ENCODE results near the gene OLIG1.

Gene OLIG1

GRCh38 chr21:33063375-33063883, 6.5 kb upstream of the OLIG1 start:
- DNase-seq (ENCODE audit: low read depth in 2 of 2), result no peak

GRCh38 chr21:33063907-33064622, 5.9 kb upstream of the OLIG1 start:
- DNase-seq (ENCODE audit: low read depth in 2 of 2), result no peak

DNA sequence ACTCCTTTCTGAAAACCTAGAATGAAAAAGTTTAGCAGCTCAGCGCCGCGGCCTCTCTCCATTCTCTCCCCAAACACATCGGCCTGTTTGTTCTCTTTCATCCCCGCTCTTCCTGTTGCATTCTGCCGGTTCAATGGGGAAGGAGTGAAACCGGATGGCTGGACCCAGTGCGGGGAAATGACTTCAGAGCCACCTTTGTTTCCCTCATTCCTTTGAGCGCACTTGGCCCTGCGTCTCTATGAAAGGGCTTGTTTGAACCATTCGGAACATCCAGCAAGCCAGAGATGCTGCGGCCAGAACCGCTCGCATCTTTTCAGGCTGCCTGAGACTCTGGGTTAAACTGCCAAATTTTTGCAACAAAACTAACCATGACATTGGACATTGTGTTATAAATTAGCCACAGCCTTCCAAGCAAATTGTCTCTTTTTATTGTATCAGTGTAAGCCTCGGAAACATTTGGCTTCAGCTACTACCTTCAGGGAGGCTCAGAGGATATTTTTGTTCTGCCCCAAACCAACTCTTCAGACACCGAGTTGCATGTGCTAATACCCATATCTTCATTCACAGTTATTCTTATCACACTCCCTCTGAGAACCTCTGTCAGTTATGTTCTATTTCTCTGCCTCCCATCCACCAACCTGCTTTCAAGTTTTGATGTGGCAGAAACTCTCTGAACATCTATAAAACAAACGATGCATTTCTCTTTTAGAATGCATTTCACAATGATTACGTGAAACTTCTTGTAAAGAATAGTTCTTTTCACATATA, 5.1 kb upstream of the OLIG1 start:
- no peak for DNase-seq (ENCODE audit: low read depth in 2 of 2)

GRCh38 chr21:33067043-33067442, 2.9 kb upstream of the OLIG1 start:
- DNase-seq (ENCODE audit: low read depth in 2 of 2), result no peak

DNA sequence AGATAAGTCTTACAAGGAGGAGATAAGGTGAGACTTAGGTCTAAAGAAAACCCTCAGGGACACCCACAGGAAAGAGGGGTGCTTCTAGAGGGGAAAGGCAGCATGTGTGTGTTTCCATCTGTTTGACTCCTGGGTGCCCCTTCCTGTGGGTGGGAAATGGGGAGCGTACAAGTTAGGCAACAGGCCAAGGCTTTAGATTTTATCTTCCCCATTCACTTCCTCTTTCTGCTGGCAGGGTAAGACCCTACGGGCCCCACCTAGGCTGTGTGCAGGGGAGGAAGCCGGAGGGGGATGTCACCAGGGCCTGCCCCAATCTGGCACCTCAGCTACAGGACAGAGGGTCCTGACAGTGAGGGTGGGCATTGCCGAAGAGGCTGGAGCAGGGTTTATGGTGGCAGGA, 2.5 kb upstream of the OLIG1 start:
- DNase-seq (ENCODE audit: low read depth in 2 of 2), result no peak

DNA sequence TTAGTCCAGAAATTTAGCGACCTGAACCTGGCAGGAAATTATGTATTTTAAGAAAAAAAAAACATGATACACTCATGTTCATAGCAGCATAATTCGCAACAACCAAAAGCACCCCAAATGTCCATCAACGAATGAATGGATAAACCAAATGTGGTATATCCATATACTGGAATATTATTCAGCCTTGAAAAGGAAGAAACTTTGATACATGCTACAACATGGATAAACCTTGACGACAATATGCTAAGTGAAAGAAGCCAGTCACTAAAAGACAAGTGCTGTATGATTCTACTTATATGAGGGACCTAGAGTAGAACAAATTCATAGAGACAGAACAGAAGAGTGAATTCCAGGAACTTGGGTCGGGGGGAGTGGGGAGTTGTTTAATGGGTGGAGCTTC, 698 bp upstream of the OLIG1 start:
- DNase-seq (ENCODE audit: low read depth in 2 of 2), result no peak

DNA sequence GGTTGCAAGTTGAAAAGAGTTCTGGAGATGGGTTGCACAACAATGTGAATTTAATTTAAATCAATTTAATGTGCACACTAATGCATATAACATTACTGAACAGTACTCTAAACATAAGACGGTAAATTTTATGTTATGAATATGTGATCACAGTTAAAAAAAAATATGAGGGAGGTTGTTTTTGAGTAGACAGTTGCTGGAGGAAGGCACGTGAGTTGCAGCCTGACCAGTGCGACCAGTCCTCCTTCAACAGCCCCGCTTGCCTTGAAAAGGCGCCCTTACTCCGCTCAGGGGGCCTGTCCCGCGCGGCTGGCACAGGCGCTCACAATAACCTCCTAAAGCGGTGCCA, 322 bp upstream of the OLIG1 start:
- DNase-seq (ENCODE audit: low read depth in 2 of 2), result no peak

- no peak for DNase-seq (ENCODE audit: low read depth in 2 of 2)
Measured at GRCh38 chr21:33070744-33070997, 730 bp downstream of the OLIG1 start.

DNA sequence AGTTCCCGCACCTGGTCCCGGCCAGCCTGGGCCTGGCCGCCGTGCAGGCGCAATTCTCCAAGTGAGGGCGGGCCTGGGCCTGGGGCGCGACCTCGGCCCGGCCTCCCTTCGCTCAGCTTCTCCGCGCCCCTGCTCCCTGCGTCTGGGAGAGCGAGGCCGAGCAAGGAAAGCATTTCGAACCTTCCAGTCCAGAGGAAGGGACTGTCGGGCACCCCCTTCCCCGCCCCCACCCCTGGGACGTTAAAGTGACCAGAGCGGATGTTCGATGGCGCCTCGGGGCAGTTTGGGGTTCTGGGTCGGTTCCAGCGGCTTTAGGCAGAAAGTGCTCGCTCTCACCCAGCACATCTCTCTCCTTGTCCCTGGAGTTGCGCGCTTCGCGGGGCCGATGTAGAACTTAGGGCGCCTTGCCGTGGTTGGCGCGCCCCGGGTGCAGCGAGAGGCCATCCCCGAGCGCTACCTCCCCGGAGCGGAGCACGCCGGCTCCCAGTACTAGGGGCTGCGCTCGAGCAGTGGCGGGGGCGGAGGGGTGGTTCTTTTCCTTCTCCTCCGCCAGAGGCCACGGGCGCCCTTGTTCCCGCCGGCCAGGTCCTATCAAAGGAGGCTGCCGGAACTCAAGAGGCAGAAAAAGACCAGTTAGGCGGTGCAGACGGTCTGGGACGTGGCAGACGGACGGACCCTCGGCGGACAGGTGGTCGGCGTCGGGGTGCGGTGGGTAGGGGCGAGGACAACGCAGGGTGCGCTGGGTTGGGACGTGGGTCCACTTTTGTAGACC, 1.2 kb downstream of the OLIG1 start:
- DNase-seq (ENCODE audit: low read depth in 2 of 2), result no peak

DNA sequence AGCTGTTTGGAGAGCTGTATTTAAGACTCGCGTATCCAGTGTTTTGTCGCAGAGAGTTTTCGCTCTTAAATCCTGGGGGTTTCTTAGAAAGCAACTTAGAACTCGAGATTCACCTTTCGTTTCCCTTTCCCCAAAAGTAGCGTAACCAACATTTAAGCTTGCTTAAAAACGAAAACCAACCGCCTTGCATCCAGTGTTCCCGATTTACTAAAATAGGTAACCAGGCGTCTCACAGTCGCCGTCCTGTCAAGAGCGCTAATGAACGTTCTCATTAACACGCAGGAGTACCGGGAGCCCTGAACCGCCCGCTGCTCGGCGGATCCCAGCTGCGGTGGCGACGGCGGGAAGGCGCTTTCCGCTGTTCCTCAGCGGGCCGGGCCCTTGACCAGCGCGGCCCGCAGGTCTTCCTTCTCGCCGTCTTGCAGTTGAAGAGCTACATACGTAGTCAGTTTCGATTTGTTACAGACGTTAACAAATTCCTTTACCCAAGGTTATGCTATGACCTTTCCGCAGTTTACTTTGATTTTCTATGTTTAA, 1.9 kb downstream of the OLIG1 start:
- no peak for DNase-seq (ENCODE audit: low read depth in 2 of 2)

GRCh38 chr21:33073636-33074035, 3.7 kb downstream of the OLIG1 start:
- no peak for DNase-seq (ENCODE audit: low read depth in 2 of 2)

- no peak for DNase-seq (ENCODE audit: low read depth in 2 of 2)
Measured at GRCh38 chr21:33075128-33075527, 5.2 kb downstream of the OLIG1 start.

- DNase-seq (ENCODE audit: low read depth in 2 of 2), result no peak
Measured at GRCh38 chr21:33075596-33076195, 5.8 kb downstream of the OLIG1 start.

DNA sequence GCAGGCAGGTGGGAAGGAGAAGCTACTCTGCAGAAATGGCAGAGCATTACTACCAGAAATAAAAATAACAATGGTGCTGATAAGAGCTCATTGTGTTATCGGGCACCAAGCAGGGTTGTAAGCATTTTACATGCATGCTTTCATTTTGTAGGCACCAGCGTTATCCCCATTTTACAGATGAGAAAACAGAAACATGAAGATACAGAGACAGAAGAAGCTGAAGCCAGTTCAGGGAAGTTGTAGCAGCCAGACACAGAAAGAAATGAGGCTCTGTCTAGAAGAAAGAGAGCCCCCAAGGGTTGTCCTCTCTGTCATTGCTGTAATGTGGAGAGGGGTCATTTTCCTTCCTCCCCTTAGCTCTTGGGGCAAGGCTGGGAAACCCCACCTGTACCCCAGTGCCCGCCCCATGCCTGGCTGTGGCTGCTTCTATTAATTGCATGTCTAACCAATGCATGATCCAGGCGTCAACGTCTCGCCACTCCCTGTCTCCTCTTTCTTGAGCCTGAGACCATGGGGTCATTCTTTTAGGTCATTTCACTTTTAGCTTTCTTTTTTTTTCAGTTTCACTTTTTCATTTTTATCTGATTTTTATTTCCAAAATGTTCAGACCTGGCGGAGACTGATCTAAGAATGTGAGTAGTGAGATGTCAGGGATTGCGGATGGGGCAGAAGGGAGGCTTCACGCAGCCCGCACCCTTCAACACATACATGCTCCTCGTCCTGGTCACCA, 6.8 kb downstream of the OLIG1 start:
- no peak for DNase-seq (ENCODE audit: low read depth in 2 of 2)

DNA sequence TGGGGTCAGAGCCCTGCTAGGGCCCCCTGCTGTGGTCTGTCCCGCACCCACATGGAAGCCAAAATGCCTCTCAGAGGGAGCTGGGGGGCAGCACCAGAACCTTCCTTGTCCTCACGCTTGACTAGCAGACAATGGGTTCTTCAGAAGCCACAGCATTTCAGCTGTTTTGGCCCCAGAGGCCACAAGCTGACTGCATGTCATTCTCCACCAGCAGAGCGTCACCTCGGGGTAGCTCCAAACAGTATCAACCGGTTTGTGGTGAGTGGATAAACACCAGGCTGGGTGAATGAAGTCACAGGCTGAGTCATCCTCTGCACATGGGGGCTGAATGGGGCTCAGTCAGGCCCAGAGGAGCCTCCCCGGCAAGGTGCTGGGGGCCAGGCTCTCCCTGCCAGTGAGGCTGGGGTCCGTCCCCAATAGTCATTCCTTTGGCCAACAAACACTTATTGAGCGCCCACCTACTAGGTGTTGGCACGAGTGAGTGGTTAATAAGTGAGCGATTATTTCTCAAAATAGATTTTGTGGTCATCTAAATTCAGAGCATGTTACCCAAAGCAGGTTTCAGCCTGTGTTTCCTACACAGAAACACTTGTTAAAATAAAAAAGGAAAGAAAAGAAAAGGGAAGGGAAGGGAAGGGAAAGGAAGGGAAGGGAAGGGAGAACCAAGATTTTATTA, 9.1 kb downstream of the OLIG1 start:
- peak; percentile 29 to 42 for DNase-seq (ENCODE audit: low read depth in 2 of 2)

DNA sequence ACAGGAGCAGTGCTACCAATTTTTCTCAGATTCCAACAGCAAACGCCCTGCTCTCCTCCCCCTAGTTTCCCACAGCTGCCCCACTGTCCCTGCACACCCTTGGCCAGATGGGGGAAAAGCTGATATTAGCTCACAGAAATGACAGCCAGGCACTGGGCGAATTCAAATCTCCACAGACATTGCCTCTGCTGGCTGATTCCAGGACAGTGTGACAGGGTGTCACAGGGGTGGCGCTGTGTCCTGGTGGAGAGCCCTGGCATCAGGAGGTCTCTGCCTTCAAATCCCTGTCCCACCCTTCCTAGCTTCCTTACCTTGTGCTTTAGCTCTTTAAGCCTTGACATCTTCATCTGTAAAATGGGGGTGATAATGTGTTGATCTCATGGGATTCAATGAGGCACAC, 10.4 kb downstream of the OLIG1 start:
- DNase-seq (ENCODE audit: low read depth in 2 of 2), result no peak

DNA sequence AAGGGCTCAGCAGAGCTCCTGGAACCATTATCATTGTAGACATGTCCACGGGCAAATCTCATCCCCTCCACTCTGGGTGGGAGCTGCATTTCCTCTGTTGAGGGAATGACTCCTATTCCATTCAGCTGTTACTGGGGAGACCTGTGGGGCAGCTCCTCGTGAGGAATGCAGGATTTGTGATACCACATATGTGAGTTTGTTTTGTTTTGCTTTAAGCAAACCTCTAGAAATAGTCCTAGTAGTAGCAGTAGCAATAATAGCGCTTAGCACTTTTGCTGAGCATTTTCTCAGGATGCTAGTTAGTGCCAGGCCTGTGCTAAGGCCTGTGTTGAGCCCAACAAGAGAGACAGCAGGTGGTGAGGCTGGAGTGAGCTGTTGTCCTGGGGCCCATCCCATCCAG, 10.8 kb downstream of the OLIG1 start:
- no peak for DNase-seq (ENCODE audit: low read depth in 2 of 2)

DNA sequence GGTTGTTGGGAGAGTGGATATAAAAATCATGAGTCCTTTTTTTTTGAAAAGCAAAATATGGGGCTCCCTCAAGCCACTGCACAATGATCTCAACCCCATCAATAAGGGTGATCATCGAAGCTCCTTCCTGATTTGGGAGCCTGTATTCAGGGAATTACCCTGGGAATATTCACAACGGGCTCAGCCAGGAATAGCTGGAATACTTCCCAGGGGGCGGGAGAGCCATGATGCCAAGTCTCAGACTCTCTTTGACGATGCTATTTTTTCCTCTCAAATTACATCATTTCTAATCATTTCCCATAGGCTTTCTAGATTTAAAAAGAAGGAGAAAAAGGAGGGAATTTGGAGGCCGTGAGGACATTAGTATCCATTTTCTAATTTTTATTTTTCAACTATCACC, 18.4 kb downstream of the OLIG1 start:
- no peak for DNase-seq (ENCODE audit: low read depth in 2 of 2)

GRCh38 chr21:33089395-33090119, 19.6 kb downstream of the OLIG1 start:
- DNase-seq (ENCODE audit: low read depth in 2 of 2), result no peak

DNA sequence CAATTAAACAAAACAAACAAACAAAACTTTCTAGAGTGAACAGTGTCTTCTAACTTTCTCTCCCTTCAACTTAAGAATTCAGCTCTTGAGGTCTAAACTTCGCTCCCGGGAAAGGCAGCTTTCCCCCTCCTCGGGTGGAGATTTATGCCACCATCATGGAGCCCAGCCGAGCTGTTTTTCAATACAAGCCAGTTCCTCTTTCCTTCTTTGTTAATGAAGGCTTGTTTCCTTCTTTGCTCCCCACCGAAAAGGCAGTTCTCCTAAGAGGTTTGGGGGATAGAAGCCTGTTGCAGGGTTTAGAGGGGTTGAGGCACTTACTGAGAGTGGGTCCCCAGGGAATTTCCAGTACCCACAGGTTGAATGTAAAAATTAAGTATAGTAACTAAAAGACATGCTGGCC, 26.5 kb downstream of the OLIG1 start:
- DNase-seq (ENCODE audit: low read depth in 2 of 2), result no peak
